Hypothalamus (tissue), 51 donors: ENCODE results near the gene MAML3.

ENCODE experiments used
- DNase-seq, 51 donors: peaks; one replicate each; lab custom pipeline; 2025; lab: John Stamatoyannopoulos, UW

The MAML3 gene

DNA sequence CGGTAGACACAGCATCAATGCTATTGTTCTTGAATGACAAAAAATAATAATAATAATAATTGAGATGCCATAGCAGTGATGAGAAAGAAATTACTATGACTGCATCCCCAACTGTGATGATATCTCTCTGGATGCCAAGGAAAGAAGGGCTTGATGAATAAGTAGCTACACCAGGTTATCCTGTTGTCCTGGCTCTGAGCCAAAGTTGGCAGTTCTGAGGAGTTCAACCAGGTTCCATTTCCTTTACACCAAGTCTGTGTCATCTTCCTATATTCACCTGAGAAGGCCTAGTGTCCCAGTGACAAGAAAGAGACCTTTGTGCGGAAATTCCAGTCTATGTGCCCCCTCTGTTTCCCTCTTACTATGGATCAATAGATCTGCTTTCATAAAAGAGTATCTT is 3.4 kb upstream of the MAML3 start:
- DNase-seq: no peak

- DNase-seq: no peak
These were observed 2.7 kb upstream of the MAML3 start for GRCh38 chr4:140156529-140157171.

GRCh38 chr4:140154572-140154891 is 548 bp upstream of the MAML3 start:
- no peak for DNase-seq

- DNase-seq: no peak
These were observed 616 bp downstream of the MAML3 start for GRCh38 chr4:140153419-140153717.

- DNase-seq: peak in 44 of 51 donors; percentile 3 to 80 (median 34)
These were observed 1.1 kb downstream of the MAML3 start for GRCh38 chr4:140152751-140153418.

DNA sequence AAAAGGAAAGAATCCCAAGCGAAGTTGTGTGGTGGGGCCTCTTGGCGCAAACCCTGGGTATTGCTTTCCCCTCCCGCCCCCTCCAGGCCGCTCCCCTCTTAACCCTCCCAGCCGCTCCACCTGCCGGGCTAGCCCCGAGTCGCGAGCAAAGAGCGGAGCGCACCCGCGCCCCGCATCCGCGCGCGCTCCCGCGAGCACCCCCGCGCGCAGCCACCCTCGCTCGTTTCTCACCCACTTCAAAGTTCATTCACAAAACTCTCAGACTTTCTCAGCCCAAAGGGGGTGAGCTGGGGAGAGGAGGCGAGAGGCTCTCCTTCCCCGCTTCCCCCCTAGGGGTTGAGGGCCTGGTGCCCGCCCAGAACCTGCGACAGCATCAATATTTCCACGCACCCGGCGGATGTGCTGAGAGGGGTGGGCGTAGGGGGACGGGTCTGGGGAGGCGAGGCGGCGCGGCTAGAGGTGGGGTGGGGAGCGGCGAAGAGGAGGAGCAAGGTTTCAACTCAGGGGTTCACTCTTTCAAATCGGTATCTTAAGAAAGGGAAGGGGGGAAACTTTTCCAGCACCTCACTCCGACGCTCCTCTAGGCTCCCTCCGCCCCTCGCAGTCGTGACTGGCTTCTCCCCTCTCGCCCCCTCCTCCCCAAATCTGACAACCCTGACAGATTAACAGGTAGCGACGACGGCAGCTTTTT is 1.8 kb downstream of the MAML3 start:
- DNase-seq: peak in 43 of 51 donors; percentile 5 to 80 (median 52)

DNA sequence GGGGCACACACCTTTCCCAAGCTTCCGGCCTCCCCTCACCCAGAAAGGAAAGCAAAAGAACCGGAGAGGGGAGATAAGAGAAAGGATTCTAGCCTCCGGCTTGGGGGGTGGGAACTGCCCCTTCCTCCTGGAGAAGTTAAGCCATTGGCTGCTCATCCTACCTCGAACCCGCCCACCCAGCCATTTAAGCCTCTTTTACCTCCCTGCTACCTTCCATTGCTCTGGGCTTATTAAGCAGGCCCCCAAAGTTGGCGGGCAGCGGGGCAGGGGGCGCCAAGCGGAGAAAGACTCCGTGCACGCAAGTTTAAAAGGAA is 2.3 kb downstream of the MAML3 start:
- peak in 45 of 51 donors; percentile 1 to 78 (median 53) for DNase-seq

DNA sequence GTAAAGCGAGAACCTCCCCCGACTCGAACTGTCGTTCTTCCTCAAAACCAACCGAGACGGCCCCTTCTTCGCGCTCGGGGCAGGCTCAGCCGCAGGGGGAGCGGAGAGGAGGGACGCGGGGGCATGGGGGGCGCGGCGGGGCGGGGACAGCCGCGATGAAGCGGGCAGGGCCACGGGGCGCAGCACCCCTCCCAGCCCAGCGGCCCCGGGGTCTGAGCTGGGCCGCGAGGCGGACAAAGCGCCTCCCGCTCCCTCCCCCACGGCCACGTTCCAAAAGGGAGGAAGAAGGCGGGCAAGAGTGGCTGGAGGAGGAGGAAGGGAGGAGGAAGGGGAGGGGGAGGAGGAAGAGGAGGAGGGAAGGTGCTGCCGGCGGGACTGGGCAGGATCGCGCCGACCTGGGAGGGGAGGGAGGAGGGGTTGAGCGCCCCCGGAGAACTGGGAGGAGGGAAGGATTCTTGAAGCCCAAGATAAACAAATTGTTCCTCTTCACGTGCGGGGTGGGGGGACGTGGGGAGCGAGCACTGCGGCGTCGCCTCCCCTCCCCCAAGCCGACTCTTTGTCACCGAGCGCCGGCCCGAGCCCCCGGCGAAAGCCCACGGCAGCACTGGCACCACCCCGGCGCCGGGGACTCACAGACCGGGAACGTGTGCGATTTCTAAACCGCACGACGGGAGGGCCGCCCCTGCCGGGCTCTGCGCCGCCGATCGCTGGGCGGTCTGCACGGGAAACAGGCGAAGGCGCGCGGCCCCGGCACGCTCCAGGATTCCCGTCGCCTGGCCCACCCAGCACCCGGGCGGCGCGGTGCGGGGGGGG is 2.9 kb downstream of the MAML3 start:
- DNase-seq: peak in 49 of 51 donors; percentile 33 to 90 (median 69)

DNA sequence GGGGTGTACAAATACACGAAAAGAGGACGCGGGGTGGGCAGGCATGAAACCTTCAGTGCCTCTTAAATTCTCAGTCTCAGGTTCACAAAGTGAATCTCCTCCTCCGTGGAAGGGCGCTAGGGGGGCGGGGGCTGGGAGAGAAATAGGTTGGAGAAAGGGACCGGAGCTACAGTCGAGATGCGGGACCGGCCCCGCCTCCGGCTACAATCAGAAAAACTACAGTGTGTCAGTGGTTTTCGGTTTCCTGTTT is 3.4 kb downstream of the MAML3 start:
- peak in 12 of 51 donors; percentile 18 to 83 (median 74) for DNase-seq

GRCh38 chr4:140149846-140150635 is 3.9 kb downstream of the MAML3 start:
- peak in 41 of 51 donors; percentile 2 to 83 (median 41) for DNase-seq

- DNase-seq: no peak
These were observed 9.9 kb downstream of the MAML3 start for GRCh38 chr4:140144050-140144449.

DNA sequence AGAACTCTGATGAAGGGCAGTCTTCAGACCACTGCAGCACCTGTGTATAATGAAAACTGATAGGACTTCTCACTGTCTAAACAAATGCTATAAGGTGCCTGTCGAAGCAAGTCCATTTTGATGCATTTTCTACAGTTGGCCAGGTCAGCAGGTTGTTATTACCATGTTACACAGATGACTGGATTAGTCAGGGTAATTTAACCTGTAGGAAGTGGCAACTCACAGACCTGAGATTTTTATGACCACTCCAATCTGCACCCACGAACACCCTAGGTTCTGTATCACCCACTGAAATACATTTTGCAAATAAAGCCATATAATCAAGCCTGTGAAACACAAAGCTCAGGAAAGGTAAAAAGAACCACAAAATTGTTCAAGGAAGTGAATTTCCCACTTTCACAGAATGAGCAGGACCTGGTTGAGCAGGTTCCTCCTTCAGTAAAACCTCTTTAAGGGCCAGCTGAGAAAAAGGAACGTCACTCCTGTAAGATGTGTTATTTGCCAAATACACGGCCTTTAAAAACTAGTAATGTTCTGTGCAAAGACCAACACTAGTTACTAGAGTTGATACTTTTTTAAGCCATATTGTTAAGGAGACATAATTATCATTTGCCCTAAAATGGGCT is 12.7 kb downstream of the MAML3 start:
- no peak for DNase-seq

DNA sequence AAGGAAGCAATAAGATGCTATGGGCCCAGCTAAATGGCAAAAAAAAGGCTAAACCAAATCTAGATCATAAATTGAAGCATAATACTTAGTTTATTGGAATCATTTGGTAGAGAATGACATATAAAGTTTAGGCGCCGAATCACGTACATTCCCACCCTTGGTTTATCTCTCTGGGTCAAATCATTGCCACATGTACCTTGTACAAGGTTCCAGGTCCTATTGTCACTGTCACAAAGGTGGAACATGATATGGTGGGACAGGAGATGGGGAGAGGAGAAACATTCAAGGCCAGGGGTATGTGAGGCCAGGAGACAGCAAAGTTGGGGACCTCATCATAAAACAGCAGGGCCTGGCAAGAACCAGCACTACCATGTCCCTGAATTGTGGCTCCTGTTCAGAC is 13.4 kb downstream of the MAML3 start:
- no peak for DNase-seq

DNA sequence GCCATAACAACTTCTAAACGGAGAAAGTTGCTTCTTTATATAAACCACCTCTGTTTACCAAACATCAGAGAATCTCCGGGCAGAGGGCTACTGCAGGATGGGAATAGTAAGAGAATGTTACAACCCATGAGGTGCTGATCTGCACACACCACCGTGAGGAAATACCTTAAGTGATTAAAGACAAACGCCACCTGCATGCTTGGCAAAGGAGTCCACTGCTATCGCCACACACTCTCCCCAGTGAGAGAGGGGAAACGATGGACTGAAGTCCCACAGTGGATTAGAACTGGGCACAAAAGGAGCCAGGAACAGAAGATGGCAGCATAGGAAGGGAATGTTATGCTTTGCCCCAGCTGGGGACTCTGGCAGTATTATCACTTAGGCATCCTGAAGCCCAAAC is 15.6 kb downstream of the MAML3 start:
- DNase-seq: no peak

DNA sequence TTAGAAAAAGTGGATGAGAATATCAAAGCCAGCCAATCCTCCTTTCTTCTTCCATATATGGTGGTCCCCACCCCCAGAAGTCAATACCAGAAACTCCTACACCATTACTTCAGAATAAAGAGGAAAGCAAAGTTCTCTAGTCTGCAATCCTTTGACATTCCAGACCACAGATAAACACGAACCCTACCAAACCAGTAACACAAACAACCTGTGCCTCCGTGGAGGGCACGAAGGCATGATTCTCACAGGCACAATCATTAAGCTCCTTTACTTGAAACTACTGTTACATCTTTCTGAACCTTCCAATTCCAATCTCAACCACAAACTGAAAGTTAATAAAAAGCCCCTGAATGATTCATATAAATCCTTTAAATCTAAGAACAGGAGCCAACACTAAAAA is 16.3 kb downstream of the MAML3 start:
- DNase-seq: no peak

DNA sequence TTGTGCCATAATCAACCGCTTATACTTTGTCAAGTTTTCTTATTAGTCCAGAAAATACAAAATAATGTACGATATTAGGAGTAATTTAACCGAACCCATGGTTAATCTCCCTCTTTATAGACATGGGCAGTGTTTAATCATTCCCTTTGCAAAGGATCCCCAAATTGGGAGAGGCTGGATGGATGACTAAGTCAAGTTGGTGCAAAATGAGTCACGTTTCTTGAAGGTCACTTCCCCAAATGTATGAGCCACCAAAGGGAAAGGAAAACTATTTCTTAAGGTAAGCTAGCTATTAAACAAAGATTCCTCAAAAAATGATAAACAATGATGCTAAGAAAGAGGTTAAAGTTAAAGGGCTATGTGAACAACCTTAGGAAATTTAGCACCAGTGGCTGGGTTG is 17.5 kb downstream of the MAML3 start:
- DNase-seq: no peak

GRCh38 chr4:140135529-140136088 is 18.4 kb downstream of the MAML3 start:
- DNase-seq: peak in 36 of 51 donors; percentile 3 to 69 (median 24)

DNA sequence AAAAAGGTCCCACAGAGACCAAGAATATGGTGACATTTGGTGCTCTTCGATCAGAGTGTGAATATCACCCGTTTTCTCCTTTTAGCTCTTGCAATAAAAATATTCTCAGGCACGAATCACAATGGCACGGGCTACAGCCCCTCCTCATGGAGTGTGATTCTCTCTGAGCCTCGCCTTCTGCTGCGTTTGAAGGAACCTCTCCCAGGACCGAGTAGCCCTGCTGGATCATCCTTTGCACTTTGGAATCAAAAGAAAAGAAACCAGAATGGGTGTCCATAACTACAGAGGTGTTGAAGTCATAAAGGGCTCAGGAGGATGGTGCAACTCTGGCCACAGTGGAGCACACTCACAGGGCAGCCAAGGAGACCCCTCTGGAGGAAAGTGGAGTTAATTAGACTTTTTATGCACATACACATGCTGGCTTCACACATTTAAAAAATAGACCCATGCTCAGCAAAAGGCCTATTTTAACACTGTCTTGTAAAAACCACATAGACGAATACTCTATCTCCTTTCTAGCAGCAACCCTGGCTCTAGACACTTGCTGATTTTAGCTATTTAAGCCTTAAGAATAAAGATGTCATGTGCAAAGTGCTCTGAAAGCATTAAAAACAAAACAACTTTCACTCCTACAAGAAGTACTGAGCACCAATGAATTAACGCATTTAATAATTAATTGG is 19.1 kb downstream of the MAML3 start:
- no peak for DNase-seq

DNA sequence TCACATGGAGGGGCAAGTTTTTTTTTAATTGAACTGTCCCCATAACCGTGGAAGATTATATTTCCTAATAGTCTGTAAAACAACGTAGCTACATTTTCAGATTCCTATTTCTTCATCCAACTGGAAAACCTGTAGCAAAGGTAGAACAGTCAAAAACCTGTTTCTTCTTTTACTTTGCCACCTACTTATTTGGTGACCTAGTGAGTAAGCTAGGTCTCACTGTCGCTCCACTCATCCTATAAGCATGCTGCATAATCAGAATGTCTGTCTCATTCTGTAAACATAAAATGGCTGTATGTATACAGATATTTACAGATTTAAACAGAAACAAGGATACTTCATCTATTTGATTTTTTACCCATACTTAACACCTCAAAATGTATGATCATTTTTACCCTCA is 20.4 kb downstream of the MAML3 start:
- DNase-seq: no peak
